ENCODE data around the gene HSF4. TPM values are rescaled to one million over a fixed set of nuclear protein-coding genes. Genes with fewer than 3 reads are reported as not detected.

The HSF4 gene
- total RNA-seq, 1 experiment from 2014 or later, result 13.9 TPM

DNA sequence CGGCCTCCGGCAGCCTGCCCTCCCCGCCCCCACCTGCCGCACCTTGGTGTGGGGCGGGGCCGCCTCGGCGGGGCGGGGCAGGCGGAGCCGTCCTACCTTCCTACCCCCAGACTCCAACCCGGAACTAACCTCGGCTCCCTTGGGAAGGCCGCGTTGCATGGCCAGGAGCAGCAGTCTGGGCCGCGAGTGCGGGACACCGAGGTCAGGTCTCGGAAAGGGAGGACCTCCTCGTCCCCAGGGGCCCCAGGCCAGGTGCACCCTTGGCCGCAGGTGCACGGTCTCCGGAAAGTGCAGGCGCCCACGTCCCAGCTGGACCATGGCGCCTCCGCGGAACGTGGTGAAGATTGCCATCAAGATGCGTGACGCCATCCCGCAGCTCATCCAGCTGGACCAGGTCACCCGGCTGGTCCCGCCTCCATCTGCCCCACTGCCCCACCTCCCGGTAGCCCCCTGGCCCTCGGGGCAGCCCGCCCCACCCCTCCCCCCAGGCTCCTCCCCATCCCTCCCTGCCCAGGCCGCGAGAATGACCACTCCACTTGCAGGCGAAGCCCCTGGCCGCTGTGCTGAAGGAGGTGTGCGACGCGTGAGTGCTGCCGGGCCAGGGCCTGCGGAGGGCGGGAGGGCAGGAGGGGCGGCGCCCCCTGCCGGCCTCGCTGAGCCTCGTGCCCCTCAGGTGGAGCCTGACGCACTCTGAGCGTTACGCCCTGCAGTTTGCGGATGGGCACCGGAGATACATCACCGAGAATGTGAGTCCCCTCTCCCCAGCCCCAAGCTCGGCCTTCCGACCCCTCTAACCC is 34.7 kb downstream of the HSF4 start, which contains the start of gene ELMO3:
ELMO3 (plus strand) TSS at position 121 of the 797 bp plus-strand sequence; CDS start at position 317, 196 bp downstream.
- BruUV-seq (replicated peaks), result no TSS peak
- Histone ChIP-seq H3K4me1 (ENCODE audit: insufficient read depth, low read length, poor library complexity, severe bottlenecking) (no peaks in the 10 kb centered on the region), H3K36me3 (ENCODE audit: insufficient read depth, low read length, poor library complexity, severe bottlenecking) (peaks cover 61% of the 10 kb centered on the region), H3K9me3 (ENCODE audit: low read depth, low read length, poor library complexity, severe bottlenecking) (no peaks in the 10 kb centered on the region), H3K4me3 (ENCODE audit: low read depth, low read length, poor library complexity, severe bottlenecking) (no peak within 1 kb of the TSS), H3K27ac (ENCODE audit: low read depth, low read length, poor library complexity, severe bottlenecking) (no peak within 1 kb of the TSS), H3K27me3 (replicated peaks; ENCODE audit: insufficient read depth, low read depth, low read length, poor library complexity) (no peaks in the 10 kb centered on the region)
- TF ChIP-seq EZH2 (IDR thresholded peaks at IDR 0.05; ENCODE audit: borderline replicate concordance, low read depth, low read length, poor library complexity, severe bottlenecking), result no peak
- TF ChIP-seq, protein P1, sequence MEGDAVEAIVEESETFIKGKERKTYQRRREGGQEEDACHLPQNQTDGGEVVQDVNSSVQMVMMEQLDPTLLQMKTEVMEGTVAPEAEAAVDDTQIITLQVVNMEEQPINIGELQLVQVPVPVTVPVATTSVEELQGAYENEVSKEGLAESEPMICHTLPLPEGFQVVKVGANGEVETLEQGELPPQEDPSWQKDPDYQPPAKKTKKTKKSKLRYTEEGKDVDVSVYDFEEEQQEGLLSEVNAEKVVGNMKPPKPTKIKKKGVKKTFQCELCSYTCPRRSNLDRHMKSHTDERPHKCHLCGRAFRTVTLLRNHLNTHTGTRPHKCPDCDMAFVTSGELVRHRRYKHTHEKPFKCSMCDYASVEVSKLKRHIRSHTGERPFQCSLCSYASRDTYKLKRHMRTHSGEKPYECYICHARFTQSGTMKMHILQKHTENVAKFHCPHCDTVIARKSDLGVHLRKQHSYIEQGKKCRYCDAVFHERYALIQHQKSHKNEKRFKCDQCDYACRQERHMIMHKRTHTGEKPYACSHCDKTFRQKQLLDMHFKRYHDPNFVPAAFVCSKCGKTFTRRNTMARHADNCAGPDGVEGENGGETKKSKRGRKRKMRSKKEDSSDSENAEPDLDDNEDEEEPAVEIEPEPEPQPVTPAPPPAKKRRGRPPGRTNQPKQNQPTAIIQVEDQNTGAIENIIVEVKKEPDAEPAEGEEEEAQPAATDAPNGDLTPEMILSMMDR (conservative IDR thresholded peaks at IDR 0.05; ENCODE audit: low read depth, low read length), result no peak; the same call in 1 of the 2 replicates
- intact Hi-C loops (cut with micrococcal nuclease; ENCODE audit: unreplicated experiment), result no loop called here
- no peak for DNase-seq (ENCODE audit: low spot score)
- ChIA-PET CTCF (no interaction called here), POLR2A (ENCODE audit: low non-redundant PET) (interaction anchor here (0.6 kb wide), 1 partner anchor 172 kb away, joined by 3 read pairs; no protein-coding TSS in a partner anchor)

DNA sequence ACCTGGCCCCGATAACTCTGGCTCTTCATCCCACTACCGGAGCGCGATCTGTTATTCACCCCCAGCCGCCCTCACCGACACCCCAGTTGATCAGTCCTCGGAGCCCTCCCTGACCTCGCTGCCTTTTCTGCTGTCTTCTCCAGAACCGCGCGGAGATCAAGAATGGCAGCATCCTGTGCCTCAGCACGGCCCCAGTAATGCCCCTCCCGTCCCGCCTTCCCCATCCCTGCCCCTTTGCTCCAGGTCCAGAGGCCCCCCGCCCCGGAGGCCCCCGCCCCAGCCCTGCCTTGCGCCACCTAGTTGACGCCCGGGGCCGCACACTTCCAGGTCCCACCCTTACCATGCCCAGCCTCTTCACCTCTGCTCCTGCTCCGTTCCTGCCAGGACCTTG is 35.3 kb downstream of the HSF4 start:
- no peaks in the 10 kb centered on the region for H3K4me1 ChIP-seq (ENCODE audit: insufficient read depth, low read length, poor library complexity, severe bottlenecking)
- no peak for DNase-seq (ENCODE audit: low spot score)
- H3K9me3 ChIP-seq (ENCODE audit: low read depth, low read length, poor library complexity, severe bottlenecking), result no peaks in the 10 kb centered on the region
- H3K4me3 ChIP-seq (ENCODE audit: low read depth, low read length, poor library complexity, severe bottlenecking), result no peak overlapping the region
- TF ChIP-seq EZH2 (IDR thresholded peaks at IDR 0.05; ENCODE audit: borderline replicate concordance, low read depth, low read length, poor library complexity, severe bottlenecking), result no peak
- TF ChIP-seq, protein P1 (conservative IDR thresholded peaks at IDR 0.05; ENCODE audit: low read depth, low read length), result no peak
- no peak overlapping the region for H3K27ac ChIP-seq (ENCODE audit: low read depth, low read length, poor library complexity, severe bottlenecking)
- CTCF ChIA-PET, result interaction anchor here (0.7 kb wide), 1 partner anchor 45 kb away, joined by 8 read pairs; no protein-coding TSS in a partner anchor
- POLR2A ChIA-PET (ENCODE audit: low non-redundant PET), result no interaction called here
- H3K36me3 ChIP-seq (ENCODE audit: insufficient read depth, low read length, poor library complexity, severe bottlenecking), result peaks cover 55% of the 10 kb centered on the region
- BruUV-seq (replicated peaks), result no TSS peak
- no peaks in the 10 kb centered on the region for H3K27me3 ChIP-seq (replicated peaks; ENCODE audit: insufficient read depth, low read depth, low read length, poor library complexity)
- intact Hi-C loops (cut with micrococcal nuclease; ENCODE audit: unreplicated experiment), result no loop called here

DNA sequence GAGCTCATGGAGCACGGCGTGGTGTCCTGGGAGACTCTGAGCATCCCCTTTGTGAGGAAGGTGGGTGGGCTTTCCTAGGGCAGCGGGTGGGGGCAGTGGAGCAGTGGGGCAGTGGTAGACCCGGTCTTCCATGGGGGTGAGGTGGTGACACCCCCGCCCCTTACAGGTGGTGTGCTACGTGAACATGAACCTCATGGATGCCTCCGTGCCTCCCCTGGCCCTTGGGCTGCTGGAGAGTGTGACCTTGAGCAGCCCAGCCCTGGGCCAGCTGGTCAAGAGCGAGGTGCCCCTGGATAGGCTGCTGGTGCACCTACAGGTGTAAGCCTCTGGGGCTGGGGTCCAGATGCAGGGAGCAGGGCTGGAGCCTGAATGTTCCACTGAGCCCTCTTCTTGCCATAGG is 35.9 kb downstream of the HSF4 start:
- H3K4me3 ChIP-seq (ENCODE audit: low read depth, low read length, poor library complexity, severe bottlenecking), result no peak overlapping the region
- no peaks in the 10 kb centered on the region for H3K9me3 ChIP-seq (ENCODE audit: low read depth, low read length, poor library complexity, severe bottlenecking)
- TF ChIP-seq EZH2 (IDR thresholded peaks at IDR 0.05; ENCODE audit: borderline replicate concordance, low read depth, low read length, poor library complexity, severe bottlenecking), result no peak
- TF ChIP-seq, protein P1 (conservative IDR thresholded peaks at IDR 0.05; ENCODE audit: low read depth, low read length), result no peak
- intact Hi-C loops (cut with micrococcal nuclease; ENCODE audit: unreplicated experiment), result no loop called here
- no peaks in the 10 kb centered on the region for H3K4me1 ChIP-seq (ENCODE audit: insufficient read depth, low read length, poor library complexity, severe bottlenecking)
- no peak overlapping the region for H3K27ac ChIP-seq (ENCODE audit: low read depth, low read length, poor library complexity, severe bottlenecking)
- no TSS peak for BruUV-seq (replicated peaks)
- POLR2A ChIA-PET (ENCODE audit: low non-redundant PET), result no interaction called here
- DNase-seq (ENCODE audit: low spot score), result no peak
- CTCF ChIA-PET, result interaction anchor here (0.6 to 0.7 kb wide), 2 partner anchors 44 to 254 kb away, joined by 3 to 8 read pairs; no protein-coding TSS in a partner anchor
- no peaks in the 10 kb centered on the region for H3K27me3 ChIP-seq (replicated peaks; ENCODE audit: insufficient read depth, low read depth, low read length, poor library complexity)
- peaks cover 48% of the 10 kb centered on the region for H3K36me3 ChIP-seq (ENCODE audit: insufficient read depth, low read length, poor library complexity, severe bottlenecking)

Data from A673 (cell line).